GM06990 (cell line): ENCODE results near the gene LRATD1.
"Not testable (repeated sequence)": the region's sequence is repeated elsewhere in the genome, so short reads cannot be mapped to it uniquely, and the experiment has no call there.

ENCODE experiments used
- DNase-seq: peaks from one replicate; pipeline ENCODE4 v3.0.0-alpha.2; 2011; ENCODE audit not compliant: insufficient read length; ENCODE audit errors: extremely low read depth
- H3K27me3 ChIP-seq: replicated peaks from 2 replicates; pipeline ENCODE4 v1.6.0; 2011; ENCODE audit warnings: low read length; ENCODE audit not compliant: control insufficient read depth, insufficient read depth
- H3K36me3 ChIP-seq: 2 replicates; pipeline ENCODE4 v1.5.1; 2011; ENCODE audit warnings: low read length; ENCODE audit not compliant: control insufficient read depth, insufficient read depth
- H3K4me3 ChIP-seq: replicated peaks from 2 replicates; pipeline ENCODE4 v1.5.1; 2011; ENCODE audit warnings: low read depth, mild to moderate bottlenecking, control low read depth, low read length
- TF ChIP-seq, protein P1 (sequence below): IDR thresholded peaks from 2 replicates; pipeline ENCODE4 v1.5.1; 2011; ENCODE audit warnings: low read length, control low read depth, mild to moderate bottlenecking, inconsistent platforms; ENCODE audit not compliant: insufficient read depth, poor library complexity, severe bottlenecking

LRATD1 gene

DNA sequence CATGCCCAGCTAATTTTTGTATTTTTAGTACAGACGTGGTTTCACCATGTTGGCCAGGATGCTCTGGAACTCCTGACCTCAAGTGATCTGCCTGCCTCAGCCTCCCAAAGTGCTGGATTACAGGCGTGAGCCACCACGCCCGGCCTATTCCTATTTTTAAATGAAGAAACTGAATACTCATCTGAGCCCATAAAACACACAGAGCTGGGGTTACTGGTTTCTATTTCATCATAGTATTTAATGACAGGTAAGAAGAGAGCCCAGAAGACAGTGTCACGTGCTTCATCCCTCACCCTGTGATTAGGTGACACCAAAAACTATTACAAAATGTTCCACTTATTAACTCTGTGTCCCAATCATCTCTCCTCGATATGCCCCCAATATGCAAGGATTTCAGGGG, 15.6 kb upstream of the LRATD1 start:
- no peaks in the 10 kb centered on the region for H3K36me3 ChIP-seq
- TF ChIP-seq, protein P1, sequence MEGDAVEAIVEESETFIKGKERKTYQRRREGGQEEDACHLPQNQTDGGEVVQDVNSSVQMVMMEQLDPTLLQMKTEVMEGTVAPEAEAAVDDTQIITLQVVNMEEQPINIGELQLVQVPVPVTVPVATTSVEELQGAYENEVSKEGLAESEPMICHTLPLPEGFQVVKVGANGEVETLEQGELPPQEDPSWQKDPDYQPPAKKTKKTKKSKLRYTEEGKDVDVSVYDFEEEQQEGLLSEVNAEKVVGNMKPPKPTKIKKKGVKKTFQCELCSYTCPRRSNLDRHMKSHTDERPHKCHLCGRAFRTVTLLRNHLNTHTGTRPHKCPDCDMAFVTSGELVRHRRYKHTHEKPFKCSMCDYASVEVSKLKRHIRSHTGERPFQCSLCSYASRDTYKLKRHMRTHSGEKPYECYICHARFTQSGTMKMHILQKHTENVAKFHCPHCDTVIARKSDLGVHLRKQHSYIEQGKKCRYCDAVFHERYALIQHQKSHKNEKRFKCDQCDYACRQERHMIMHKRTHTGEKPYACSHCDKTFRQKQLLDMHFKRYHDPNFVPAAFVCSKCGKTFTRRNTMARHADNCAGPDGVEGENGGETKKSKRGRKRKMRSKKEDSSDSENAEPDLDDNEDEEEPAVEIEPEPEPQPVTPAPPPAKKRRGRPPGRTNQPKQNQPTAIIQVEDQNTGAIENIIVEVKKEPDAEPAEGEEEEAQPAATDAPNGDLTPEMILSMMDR = no peak
- DNase-seq = no peak
- H3K27me3 ChIP-seq = no peaks in the 10 kb centered on the region
- no peak overlapping the region for H3K4me3 ChIP-seq

- TF ChIP-seq, protein P1 = no peak
- no peaks in the 10 kb centered on the region for H3K36me3 ChIP-seq
Measured at GRCh38 chr2:14619441-14619840, 13.1 kb upstream of the LRATD1 start.

DNA sequence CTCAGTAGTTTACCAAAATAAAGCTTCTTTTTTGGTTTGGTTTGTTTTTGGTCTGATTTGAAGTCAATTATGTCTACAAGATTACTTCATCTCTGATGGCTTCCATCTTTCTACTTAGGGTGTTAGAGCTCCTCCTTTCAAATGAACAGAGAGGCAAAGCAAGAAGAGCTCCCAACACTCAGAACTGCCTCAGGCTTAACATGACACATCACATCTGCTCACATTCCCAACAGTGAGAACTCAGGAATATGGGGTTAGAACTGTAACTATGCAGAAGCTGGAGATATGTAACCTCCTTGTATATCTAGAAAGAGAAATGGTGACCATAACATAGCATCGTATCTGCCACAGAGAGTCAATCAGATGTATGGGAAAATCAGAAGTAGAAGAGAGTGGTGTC, 11.4 kb upstream of the LRATD1 start:
- no peak for DNase-seq

More at GRCh38 chr2:14619441-14619840, 13.1 kb upstream of the LRATD1 start:
- Histone ChIP-seq H3K27me3 (no peaks in the 10 kb centered on the region), H3K4me3 (no peak overlapping the region)
- no peak for DNase-seq

DNA sequence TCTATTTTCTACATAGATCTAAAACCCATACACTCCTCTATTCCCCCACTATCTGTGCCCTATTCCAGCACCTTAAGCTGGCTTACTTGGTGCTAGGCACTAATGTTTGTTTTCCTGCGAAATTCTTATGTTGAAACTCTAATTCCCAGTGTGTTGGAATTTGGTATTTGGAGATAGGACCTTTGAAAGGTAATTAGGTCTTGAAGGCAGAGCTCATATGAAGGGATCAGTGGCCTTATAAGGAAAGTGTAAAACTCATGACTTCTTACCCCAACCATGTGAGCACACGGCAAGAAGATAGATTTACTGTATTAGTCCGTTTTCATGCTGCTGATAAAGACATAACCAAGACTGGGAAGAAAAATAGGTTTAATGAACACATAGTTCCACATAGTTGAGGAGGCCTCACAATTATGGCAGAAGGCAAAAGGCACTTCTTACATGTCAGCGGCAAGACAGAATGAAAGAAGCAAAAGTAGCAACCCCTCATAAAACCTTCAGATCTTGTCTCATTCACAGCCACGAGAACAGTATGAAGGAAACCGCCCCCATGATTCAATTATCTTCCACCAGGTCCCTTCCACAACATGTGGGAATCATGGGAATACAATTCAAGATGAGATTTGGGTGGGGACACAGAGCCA, 10.5 kb upstream of the LRATD1 start:
- no peak overlapping the region for H3K4me3 ChIP-seq
- DNase-seq = no peak
- no peaks in the 10 kb centered on the region for H3K36me3 ChIP-seq
- TF ChIP-seq, protein P1 = no peak
- no peaks in the 10 kb centered on the region for H3K27me3 ChIP-seq

More for the DNA sequence above, 11.4 kb upstream of the LRATD1 start:
- H3K36me3 ChIP-seq = no peaks in the 10 kb centered on the region
- no peak overlapping the region for H3K4me3 ChIP-seq
- H3K27me3 ChIP-seq = no peaks in the 10 kb centered on the region
- TF ChIP-seq, protein P1 = no peak

- not testable (repeated sequence) for H3K27me3 ChIP-seq, H3K36me3 ChIP-seq, H3K4me3 ChIP-seq, DNase-seq
Measured at GRCh38 chr2:14622550-14622939, 10.0 kb upstream of the LRATD1 start.

- DNase-seq = no peak
- no peaks in the 10 kb centered on the region for H3K36me3 ChIP-seq
- TF ChIP-seq, protein P1 = no peak
Measured at GRCh38 chr2:14623237-14623636, 9.3 kb upstream of the LRATD1 start.

More at GRCh38 chr2:14623237-14623636, 9.3 kb upstream of the LRATD1 start:
- no peaks in the 10 kb centered on the region for H3K27me3 ChIP-seq
- H3K4me3 ChIP-seq = no peak overlapping the region
